Loucy (cell line): Measurements from ENCODE around the gene KLF16.

ENCODE experiments used
- CTCF ChIP-seq: fragments of 200-600 bp; sonication (generic); conservative IDR thresholded peaks from 2 replicates; pipeline ENCODE4 v1.5.1; 2014; ENCODE audit warnings: mild to moderate bottlenecking, antibody characterized with exemption, low read length
- EZH2phosphoT487 ChIP-seq: fragments of 200-600 bp; IDR thresholded peaks from 2 replicates; pipeline ENCODE4 v1.6.1; 2018; ENCODE audit warnings: antibody characterized with exemption, mild to moderate bottlenecking, moderate library complexity, borderline replicate concordance

GRCh38 chr19:1823020-1823419, 40.4 kb downstream of the KLF16 start:
- TF ChIP-seq CTCF (no peak), EZH2phosphoT487 (no peak)
